Activated T-cell treated with anti-CD3 and anti-CD28 coated beads, Interleukin-2, amount 50 U/mL, for 48 hours (primary cell): Measurements from ENCODE around the gene IRGC.

ENCODE experiments used
- DNase-seq, 2 experiments: peaks; one replicate each; pipeline ENCODE4 v3.0.0-alpha.2; 2020

The IRGC gene

DNA sequence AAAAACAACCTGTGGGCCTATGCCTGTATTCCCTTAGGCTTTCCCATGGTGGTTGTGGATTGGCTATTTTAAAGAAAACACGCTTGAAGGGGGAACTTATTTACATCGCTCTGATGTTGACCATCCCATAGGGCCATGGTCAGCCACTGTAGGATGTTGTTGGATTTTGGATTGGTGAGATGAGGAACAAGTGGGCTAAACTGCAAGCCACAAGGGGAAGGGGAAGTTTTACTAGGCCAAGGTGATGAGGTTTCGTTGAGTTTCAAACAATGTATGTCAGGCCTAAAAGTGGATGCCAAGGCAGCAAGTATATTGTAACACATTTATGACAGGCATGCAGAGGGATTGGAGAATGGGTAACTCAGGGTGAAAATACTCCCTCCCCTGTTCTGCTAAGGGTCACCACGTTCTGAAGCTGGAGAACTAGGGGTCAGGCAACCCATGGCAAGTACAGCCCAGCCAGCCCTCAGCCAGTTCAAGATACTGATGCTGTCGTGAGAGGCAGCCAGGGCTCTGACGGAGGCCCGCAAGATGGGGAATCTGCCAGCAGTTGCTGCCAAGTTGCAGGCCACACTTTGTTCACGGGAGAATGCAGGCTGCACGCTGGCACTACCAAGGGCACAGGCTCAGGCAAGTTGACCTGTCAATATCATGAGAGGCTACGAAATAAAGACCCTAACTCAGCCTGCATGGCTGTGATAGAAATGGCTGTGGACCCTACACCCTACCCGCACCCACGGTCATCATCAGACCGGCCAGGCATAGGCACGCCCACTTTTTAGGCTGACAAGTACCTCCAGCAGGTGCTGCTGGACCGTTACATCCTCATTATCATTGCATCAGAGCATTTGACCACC lies 11.1 kb downstream of the IRGC start:
- no peak for DNase-seq

DNA sequence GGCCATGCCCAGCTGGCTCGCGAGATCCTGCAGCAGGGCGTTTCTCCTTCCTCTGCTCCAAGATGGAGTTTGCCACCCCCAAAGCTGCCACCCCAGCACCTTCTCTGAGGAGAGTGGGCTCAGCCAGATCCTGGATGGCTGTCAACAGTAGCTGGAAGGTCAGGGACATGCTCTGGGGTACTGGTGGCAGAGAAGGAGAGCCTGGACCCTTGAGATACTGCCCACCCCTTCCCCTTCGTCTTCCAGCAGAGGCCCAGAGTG lies 11.6 kb downstream of the IRGC start:
- no peak for DNase-seq

DNA sequence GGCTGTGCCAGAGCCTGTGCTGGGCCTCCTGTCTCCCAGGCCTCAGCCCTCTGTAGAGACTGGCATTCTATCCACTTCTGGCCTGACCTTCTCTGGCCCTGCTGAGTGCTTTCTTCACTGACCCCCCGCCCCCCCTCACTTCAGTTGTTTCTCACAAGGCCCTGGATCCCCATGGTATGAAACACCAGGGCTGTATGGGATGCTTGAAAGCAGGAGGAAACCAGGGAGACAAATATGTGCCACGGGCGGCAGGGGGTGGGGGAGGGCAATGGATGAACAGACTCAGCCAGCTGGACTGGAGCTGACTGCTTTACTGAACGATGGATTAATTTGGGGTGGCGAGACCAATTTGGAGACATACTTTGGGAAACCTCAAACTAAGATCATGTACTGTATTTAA lies 14.0 kb downstream of the IRGC start:
- DNase-seq, result no peak

DNA sequence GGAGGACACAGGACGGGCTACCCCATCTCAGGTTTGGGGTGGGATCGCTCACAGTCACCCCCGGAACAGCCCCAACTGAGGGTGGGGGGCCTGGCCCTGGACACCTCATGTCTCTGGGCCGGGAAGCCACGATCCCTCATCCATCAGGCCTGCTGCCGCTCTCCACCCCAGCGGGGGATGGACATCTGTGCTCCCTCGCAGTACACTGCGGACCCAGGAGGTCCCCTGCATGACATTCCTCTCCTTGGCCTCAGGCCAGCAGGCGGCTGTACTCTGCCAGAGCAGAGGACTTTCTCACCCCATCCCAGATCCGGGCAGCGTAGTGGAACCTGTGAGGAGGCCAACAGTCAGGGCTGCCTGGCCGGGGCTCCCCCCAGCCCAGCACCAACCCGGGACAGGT lies 15.5 kb downstream of the IRGC start:
- DNase-seq, result no peak

DNA sequence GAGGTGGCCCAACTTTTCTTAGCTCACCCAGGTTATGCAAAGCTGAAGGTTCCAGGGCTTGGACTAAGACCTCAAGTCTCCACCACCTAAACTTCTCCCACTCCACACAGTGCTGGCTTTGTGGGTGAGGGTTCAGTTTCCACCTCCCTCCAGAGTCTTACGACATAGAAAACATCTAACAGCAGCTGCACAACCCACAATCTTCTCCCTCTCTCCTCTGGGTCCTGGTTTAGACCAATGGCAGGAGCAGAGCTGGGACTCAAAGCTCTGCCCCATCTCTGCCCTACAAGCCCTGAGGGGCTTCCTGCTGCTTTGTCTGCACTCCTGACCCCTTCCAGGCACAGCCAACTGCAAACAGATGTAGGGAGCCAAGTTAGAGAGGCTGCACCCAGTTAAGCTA lies 16.0 kb downstream of the IRGC start:
- no peak for DNase-seq

DNA sequence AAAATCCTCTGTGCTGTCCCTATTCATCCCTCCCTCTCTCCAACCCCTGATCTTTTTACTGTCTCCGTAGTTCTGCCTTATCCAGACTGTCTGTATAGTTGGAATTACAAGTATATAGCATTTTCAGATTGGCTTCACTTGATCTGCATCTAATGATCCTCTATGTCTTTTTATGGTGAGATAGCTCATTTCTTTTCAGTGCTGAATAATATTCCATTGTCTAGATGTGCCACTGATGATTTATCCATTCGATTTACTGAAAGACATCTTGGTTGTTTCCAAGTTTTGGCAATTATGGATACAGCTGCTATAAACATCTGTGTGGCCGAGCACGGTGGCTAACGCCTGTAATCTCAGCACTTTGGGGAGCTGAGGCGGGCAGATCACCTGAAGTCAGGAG lies 19.1 kb downstream of the IRGC start:
- DNase-seq, result no peak

DNA sequence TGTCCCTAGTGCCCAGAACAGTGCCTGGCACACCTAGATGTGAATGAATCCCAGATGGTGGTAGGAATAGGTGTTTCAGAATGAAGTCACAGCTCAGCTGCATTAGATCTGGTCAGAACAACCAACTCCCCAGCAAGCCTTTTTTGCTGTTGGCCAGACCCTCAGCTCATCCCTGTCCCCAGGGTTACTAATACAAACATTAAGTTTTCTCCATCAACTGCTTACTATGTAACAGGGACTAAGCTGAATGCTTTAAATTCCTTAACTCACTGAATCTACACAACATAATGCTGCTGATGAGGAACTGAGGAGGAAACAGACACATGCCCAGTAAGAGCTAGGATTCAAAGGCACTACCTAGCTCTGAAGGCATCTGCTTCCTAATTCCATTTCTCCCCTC lies 20.1 kb downstream of the IRGC start:
- no peak for DNase-seq

DNA sequence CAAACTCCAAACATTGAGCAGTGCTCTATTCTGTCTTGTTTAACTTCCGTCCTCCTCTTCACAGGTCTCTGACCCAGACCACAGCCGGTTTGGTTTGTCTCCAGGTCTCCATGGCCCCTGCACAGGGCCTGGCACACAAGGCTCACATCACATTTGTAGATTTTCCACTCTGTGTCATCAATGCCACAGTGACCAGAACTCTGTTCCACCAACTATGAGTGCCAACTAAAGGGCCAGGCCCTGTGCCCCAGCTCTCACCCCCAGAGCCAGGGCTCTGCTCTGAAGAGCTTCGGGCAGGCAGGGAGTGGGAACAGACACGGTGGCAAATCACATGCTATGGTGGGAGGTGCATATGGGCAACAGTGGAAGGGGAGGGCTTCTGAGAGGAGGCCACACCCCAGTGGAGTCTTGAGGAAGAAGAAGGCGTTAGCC lies 22.9 kb downstream of the IRGC start:
- DNase-seq, result no peak

DNA sequence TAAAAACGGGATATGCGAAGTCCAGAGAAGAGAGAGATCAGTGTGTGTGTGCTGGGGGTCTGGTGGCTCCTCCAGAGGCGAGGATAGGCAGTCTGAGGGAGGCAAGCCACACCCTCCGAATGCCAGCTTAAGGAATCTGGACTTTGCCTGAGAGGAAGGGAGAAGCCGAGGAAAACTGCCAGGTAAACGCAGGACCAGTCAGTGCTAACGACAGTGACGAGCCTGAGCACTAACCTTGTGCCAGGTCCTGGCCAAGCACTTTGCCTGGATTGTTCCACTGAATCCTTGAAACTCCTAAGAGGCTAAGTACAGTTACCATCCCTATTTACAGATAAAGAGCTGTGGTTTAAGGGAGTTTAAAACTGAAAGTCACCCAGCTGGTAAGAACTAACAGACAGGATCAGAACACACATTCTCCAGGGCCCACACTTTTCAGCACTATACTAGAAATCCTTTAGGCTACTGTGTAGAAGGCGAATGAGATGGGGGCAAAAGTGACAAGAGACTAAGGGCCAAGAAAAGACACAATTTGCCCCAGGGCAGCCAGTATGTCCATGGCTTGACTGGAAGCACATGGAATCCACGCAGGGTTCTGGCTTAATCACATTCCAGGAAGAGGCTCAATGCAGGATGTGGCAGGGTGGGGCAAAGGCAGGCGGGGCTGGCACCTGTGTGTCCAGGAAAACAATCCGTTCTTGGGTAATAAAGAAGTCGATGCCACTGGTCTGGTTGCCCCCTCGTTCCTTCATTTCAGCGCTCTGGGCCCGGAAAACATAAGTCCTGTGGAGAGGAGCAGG lies 23.8 kb downstream of the IRGC start:
- no peak for DNase-seq

DNA sequence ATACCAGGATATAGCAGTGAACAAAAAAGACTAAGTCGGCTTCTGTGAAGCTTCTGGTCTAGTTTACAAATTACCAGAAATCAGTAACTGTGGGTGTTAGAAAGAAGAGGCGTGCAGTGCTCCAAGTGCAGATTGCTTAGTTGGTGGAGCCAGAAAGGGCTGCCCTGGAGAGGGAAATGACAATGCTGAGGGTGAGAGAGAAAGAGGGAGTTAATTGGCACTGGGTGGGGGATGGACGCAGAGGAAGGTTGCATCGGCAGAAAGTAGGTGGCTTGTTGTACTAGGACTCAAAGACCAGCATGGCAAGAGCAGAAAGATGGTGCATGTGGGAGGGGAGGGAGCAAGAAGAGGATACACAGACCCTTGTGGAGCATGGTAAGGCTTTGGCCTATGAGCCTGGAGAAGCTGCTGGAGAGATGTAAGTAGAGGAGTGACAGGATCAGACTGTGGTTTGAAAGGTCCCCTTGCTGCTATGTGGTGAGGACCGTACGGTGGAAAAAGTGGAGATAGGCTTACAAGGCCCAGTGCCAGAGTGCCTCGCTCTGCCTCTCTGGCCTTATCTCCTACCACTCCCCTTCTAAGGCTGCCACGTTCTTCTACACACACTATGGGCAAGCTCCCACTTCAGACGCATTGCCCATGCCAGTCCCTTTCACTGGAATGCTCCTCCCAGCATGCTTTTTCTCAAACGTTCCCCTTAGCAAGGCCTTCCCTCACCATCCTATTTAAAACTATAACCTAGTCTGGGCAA lies 25.4 kb downstream of the IRGC start:
- no peak for DNase-seq

DNA sequence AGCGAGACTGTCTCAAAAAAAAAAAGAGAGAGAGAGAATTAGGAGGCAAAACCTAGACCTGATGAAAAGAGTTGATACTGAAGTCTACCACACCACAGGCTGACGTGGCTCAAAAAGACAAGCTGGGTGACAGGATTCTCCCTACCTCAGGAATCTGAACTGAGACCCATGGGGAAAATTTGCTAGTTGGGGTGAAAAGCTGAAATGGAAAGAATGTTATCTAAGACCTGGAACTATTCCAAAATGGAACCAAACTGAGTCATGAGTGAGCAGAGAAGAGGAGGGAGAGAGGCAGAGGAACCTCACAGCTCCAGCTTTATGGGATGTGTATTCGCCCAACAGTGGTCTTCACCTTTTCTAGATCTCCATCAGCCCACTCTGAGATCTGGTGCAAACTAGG lies 27.2 kb downstream of the IRGC start:
- no peak for DNase-seq

- no peak for DNase-seq
Observed at GRCh38 chr19:43747557-43748204, 31.8 kb downstream of the IRGC start.

DNA sequence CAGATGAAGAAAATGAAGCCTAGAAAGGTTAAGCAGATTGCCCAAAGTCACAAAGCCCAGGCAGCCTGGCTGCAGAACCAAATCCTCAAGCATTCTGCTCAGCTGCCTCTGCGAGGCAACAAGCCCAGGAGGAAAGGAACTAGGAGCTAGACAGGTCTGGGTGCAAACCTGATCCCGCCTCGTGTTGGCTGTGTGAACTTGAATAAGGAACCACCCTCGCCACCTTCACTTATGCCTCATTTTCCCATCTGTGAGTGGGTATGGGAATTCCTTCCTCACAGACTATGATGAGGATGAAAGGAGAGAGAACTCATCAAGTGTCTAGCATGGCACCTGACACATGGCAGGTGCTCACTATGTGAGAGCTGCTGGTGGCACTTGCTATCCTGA lies 32.3 kb downstream of the IRGC start:
- no peak for DNase-seq

- DNase-seq, result no peak
Observed at GRCh38 chr19:43748685-43749084, 32.8 kb downstream of the IRGC start.

- no peak for DNase-seq
Observed at GRCh38 chr19:43749152-43749551, 33.3 kb downstream of the IRGC start.

DNA sequence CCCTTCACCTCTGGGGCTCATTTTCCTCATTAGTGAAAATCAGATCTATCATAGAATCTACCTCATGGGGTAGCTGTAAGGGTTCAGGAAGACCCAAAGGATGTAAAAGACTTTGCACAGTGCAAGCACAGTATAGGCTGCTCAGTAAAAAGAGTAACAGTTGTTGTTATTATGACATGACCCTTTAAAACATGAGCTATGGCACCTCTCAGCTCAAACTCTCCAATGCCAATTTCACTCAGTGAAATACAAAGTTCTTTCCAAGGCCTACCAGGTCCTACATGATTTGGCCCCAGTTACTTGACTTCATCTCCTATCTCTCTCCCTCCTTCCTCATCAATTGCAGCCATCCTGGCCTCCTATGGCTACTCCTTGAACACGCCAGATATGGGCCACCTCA lies 34.0 kb downstream of the IRGC start:
- no peak for DNase-seq

GRCh38 chr19:43751466-43752220 lies 35.8 kb downstream of the IRGC start:
- peak in 1 of 2 experiments; percentile 34 for DNase-seq

DNA sequence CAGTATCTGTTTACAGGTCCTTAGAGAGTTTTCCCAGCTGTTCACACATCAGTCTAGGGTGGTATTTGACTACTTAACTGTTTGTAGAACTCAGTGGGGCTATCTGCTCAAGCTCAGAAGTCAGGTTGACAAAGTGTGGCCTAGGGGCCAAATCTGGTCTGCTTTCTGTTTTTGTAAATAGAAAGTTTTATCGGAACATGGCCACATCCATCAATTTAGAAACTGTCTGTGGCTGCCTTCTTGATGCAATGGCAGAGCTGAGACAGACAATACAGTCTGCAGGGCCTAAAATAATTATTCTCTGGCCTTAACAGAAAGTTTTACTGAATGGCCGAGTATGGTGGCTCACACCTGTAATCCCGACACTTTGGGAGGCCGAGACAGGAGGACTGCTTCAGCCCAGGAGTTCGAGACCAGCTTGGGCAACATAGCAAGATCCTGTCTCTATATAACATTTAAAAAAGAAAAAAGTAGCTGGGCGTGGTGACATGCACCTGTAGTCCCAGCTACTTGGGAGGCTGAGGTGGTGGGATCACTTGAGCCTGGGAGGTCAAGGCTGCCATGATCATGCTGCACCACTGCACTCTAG lies 36.5 kb downstream of the IRGC start:
- DNase-seq, result no peak

GRCh38 chr19:43754253-43754502 lies 38.3 kb downstream of the IRGC start:
- DNase-seq, result peak in 1 of 2 experiments; percentile 96

DNA sequence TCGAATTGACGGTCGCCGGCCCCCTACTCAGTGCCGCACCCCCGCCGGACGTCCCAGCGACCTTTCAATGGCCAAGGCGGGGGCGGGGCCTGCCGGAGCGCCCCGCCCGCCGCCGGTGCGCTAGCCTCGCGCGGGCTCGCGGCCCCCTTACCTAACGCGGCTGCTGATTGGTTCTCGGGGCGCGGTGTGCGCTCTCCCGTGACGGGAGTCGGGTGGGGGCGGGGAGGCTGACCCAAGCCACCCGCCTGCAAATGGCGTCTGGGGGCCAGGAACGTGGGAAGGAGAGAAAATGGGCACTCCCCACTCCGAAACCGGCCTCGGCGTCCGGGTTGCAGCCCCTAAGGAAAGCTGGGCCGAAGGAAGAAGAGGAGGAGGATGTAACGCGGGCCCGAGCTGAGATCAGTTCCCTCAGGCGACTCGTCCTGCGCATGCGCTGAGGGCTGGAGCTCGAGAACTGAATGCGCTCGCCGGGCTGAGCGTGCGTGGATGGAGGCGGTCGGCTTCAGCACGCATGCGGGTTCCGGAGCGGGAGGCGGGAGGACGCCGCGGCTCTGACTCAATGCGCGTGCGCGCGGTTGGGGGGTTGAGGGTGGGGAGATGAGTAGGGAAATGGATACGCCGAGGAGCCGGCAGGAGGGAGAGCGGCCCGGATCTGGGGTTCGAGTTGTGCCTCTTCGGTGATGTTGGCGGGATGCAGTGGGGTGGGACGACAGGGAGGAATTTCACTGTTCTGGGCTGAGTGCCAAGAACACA lies 38.8 kb downstream of the IRGC start, which contains the start of gene SMG9:
Gene SMG9 (minus strand): TSS at position 460 of the 753 bp plus-strand sequence. CDS start 4,221 bp downstream, outside the sequence.
- DNase-seq, result peak; percentile 99

DNA sequence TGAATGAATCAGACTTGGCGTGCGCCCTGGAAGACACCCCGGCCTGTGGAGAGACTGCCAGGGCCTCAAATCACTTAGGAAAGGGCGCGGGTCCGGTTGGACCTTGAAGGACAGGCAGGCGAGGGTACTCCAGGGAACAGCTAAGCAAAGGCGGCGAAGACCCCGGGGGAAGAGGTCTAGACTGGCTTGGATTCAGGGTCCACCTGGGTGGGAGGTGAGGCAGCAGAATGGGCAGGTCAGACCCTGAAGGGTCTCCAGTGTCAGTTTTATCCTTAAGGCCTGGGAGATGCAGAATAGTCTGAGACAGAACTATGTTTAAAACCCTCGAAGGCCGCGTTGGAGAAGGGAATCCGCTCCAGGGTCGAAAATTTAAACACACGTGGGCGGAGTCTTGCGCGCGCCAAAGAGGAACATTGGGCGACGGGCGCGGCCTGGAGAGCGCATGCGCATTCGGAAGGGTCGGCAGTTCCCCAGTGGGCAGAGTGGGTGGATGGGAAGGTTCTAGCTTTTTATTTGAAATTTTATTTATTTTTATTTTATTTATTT lies 39.5 kb downstream of the IRGC start:
- peak; percentile 86 to 88 for DNase-seq
